Measurements from ENCODE around the gene AGBL5. TPM values are rescaled to one million over a fixed set of nuclear protein-coding genes. Genes with fewer than 3 reads are reported as not detected.

AGBL5 gene
- total and polyA plus RNA-seq, 10 donors, result 7.1 to 18.6 (median 12.7) TPM

GRCh38 chr2:27016801-27017325 is 34.6 kb upstream of the AGBL5 start:
- Histone ChIP-seq H3K4me1 (peaks cover 0 to 30% (median 5%) of the 10 kb centered on the region in 6 donors), H3K36me3 (no peaks in the 10 kb centered on the region), H3K27me3 (replicated peaks in 1 of 7) (no peaks in the 10 kb centered on the region), H3K9me3 (no peaks in the 10 kb centered on the region), H3K27ac (peak overlapping the region in 2 of 8 donors; percentile 44 to 50), H3K4me3 (no peak overlapping the region)
- WGBS, 5 donors, result 48 to 65% (median 62%) methylated on average over 3 of the region's 3 CpGs
- TF ChIP-seq POLR2A (IDR thresholded peaks at IDR 0.05), result no peak
- peak in 10 of 11 experiments; percentile 25 to 77 (median 60) for TF ChIP-seq CTCF (IDR thresholded peaks at IDR 0.05 in 8 of 11, conservative IDR thresholded peaks at IDR 0.05 in 3 of 11)
- intact Hi-C loops (cut with DNase I; ENCODE audit: low total_unique reads), result loop anchor here (5.0 kb wide), 1 partner anchor 60 kb away; no protein-coding TSS in a partner anchor
- no peak for DNase-seq

GRCh38 chr2:27018142-27018541 is 33.3 kb upstream of the AGBL5 start:
- Histone ChIP-seq H3K27ac (no peak overlapping the region), H3K36me3 (peaks cover 0 to 12% (median 0%) of the 10 kb centered on the region in 6 donors), H3K4me3 (no peak overlapping the region), H3K27me3 (replicated peaks in 1 of 7) (no peaks in the 10 kb centered on the region), H3K4me1 (peaks cover 0 to 30% (median 5%) of the 10 kb centered on the region in 6 donors), H3K9me3 (no peaks in the 10 kb centered on the region)
- no peak for TF ChIP-seq POLR2AphosphoS5 (IDR thresholded peaks at IDR 0.05)
- no peak for TF ChIP-seq POLR2A (IDR thresholded peaks at IDR 0.05)
- TF ChIP-seq CTCF (IDR thresholded peaks at IDR 0.05 in 8 of 11, conservative IDR thresholded peaks at IDR 0.05 in 3 of 11), result no peak
- DNase-seq, result no peak
- intact Hi-C loops (cut with DNase I; ENCODE audit: low total_unique reads), result loop anchor here (5.0 kb wide), 1 partner anchor 61 kb away; no protein-coding TSS in a partner anchor
- 75 to 87% (median 80%) methylated on average over 3 of the region's 3 CpGs for WGBS, 5 donors

- Histone ChIP-seq H3K4me3 (no peak overlapping the region), H3K4me1 (peaks cover 0 to 30% (median 5%) of the 10 kb centered on the region in 6 donors), H3K9me3 (no peaks in the 10 kb centered on the region), H3K36me3 (peaks cover 0 to 25% (median 7%) of the 10 kb centered on the region in 6 donors), H3K27me3 (replicated peaks in 1 of 7) (no peaks in the 10 kb centered on the region), H3K27ac (peak overlapping the region in 6 of 8 donors; percentile 29 to 76 (median 62))
- TF ChIP-seq POLR2AphosphoS5 (IDR thresholded peaks at IDR 0.05), result no peak
- TF ChIP-seq POLR2A (IDR thresholded peaks at IDR 0.05), result no peak
- TF ChIP-seq CTCF (IDR thresholded peaks at IDR 0.05 in 8 of 11, conservative IDR thresholded peaks at IDR 0.05 in 3 of 11), result no peak
- no peak for DNase-seq
- 89 to 96% (median 92%) methylated on average over 9 of the region's 9 CpGs for WGBS, 5 donors
- intact Hi-C loops (cut with DNase I; ENCODE audit: low total_unique reads), result loop anchor here (5.0 kb wide), 1 partner anchor 62 kb away; no protein-coding TSS in a partner anchor
These were observed 32.0 kb upstream of the AGBL5 start for GRCh38 chr2:27019459-27019858.

Data from spleen (tissue), 11 donors.